HL-60 (cell line): ENCODE measurements around the gene PSMD11.

Source experiments
- CTCF ChIP-seq: IDR thresholded peaks from one replicate; pipeline ENCODE4 v1.5.1; 2011; ENCODE audit warnings: low read length, control low read depth, inconsistent platforms; ENCODE audit not compliant: insufficient read depth
- GABPA ChIP-seq: IDR thresholded peaks from 2 replicates; pipeline ENCODE4 v1.6.1; 2012; ENCODE audit warnings: low read depth
- POLR2AphosphoS5 ChIP-seq: IDR thresholded peaks from 2 replicates; pipeline ENCODE4 v1.6.1; 2012; ENCODE audit warnings: low read depth
- REST ChIP-seq: IDR thresholded peaks from 2 replicates; pipeline ENCODE4 v1.6.1; 2012; ENCODE audit warnings: low read depth; ENCODE audit not compliant: insufficient replicate concordance
- SPI1 ChIP-seq: IDR thresholded peaks from 2 replicates; pipeline ENCODE4 v1.6.1; 2012; ENCODE audit warnings: low read depth, mild to moderate bottlenecking, borderline replicate concordance

DNA sequence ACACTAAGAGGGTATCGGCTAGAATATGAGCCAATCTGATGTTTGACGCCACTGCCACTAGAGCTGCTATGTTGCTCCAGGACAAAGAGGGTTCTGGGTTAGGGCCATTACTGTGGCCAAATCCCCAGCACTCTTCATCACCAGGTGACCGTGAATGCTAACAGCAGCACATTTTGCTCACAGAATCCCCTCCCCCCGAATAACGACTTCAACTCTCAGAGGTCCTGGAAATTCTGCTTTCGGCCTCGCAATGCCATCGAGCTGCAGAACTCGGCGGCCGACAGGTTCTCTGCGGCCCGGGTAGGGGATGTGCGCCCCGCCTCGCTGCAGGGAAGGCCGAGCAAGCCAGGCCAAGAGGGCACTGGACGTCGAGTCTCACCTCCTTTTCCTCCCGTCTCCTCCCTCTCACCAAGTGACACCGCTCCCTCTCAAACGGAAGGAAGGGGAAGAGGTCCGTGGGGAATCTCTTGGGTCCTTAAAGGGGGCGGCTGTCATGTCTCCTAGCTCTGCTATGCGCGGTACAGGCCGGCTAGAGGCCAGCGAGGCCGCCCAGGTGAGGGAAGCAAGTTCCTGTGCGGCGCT is 74.4 kb downstream of the PSMD11 start:
- no peak for TF ChIP-seq CTCF
- TF ChIP-seq POLR2AphosphoS5: no peak
- TF ChIP-seq REST: no peak
- TF ChIP-seq SPI1: no peak
- TF ChIP-seq GABPA: no peak
